GM18907 (cell line): Measurements from ENCODE around the gene PRRX1.

Source experiments
- ATAC-seq: cut with Tn5 transposase; IDR thresholded peaks from one replicate; pipeline ENCODE4 v1.9.1; 2021; ENCODE audit warnings: mild to moderate bottlenecking, moderate library complexity; ENCODE audit not compliant: unreplicated experiment

The PRRX1 gene

DNA sequence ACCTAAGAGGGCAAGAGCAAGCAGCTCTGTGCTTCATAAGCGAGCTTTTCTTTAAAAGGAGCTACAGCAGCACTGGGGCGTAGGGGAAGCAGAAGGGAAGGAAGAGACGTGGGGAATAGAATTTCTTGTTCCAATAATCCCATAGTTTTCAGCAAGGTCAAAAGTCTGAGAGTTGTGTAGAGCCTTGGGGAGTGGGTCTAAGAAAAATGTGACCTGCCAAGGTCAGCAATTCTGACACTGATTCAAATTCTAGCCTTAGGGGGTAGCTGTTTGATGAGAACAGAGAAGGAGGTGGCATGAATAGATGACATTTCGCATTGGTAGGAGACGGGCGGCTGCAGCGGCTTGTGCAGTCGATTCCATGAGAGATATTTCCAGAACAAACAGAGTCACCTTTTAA, 22.4 kb downstream of the PRRX1 start:
- no peak for ATAC-seq

- no peak for ATAC-seq
These were observed 23.7 kb downstream of the PRRX1 start for GRCh38 chr1:170687621-170688020.

GRCh38 chr1:170691258-170691657, 27.3 kb downstream of the PRRX1 start:
- no peak for ATAC-seq

- no peak for ATAC-seq
These were observed 29.1 kb downstream of the PRRX1 start for GRCh38 chr1:170692866-170693575.

DNA sequence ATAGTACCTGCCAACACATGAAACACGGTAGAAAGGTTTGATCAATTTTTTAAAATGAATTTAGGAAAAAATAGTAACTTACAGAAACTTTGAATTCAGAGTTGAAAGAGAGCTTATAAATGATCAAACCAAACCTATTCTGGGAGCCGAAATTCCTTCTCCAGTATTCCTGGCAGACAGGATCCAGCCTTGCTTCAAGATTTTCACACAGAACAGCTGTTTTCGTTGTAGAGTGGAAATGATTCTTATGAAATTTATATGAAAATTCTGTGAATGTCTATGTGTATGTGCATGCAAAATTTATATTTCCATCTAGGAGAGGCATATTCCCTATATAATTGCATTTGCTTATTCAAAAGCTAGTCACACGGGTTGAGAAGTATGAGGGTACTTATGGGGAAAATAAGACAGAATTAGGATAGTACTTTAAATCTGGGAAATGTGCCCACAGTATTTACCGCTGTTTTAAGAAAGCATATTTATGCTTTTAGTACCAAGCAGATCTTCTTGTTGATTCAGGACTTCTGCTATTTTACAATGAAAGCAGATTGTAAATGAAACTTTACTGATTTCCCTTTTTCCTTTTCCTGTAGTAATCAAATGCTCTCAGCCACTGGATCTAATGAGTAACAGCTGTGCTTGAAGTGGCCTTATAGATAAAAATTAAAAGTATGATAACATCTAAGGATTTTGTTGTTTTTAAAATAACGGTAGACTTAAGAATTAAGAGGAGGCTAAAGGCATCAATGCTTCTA, 30.4 kb downstream of the PRRX1 start:
- no peak for ATAC-seq

- ATAC-seq: no peak
These were observed 32.1 kb downstream of the PRRX1 start for GRCh38 chr1:170695955-170696590.

DNA sequence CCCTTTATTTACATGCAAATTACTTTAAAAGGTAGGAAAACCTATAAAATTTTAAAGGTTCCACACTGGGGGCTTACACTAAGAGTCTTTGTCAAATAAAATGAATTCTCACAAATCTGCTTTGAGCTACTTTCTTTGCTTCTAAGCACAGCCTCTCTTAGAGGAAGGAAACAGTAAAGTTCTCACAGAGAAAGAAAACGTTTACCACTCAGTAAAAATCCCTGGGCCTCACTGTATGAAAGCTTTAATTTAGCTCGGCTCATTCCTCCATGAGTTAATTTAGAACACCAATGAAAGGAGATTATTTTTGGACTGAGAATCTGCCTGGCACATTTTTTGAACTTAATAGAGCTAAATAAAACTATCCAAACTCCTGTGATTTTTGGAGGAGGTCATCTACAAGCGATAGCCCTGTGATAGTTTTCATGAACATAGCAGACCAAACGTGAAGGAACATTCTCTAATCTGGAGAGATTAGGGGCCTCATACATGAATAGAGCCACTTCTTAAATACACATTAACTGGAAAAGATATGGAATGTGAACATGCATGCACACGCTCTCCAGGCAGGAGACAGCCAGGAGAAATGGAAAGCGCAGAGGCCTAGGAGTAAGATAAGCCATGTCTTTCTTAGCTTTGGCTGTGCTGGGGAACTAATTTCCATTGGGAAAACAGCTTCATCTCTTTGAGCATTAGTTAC, 32.8 kb downstream of the PRRX1 start:
- ATAC-seq: no peak

DNA sequence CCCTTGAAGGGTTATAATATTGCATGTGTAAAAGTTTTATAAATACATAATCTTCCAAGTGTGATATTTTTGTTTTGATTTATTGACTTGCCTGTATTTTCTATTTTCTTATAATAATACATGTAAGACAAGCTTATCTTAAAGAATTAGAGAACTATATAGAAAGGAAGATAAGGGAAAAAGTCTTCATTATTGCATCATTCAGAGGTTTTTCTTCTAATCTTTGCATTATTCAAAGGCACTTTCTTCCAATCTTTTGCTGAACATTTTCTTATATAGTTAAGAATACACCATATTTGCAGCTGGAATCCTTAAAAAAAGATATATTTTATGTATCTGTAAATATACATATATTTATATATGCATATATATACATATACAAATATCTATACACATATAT, 33.4 kb downstream of the PRRX1 start:
- no peak for ATAC-seq

GRCh38 chr1:170698301-170699275, 34.7 kb downstream of the PRRX1 start:
- no peak for ATAC-seq

DNA sequence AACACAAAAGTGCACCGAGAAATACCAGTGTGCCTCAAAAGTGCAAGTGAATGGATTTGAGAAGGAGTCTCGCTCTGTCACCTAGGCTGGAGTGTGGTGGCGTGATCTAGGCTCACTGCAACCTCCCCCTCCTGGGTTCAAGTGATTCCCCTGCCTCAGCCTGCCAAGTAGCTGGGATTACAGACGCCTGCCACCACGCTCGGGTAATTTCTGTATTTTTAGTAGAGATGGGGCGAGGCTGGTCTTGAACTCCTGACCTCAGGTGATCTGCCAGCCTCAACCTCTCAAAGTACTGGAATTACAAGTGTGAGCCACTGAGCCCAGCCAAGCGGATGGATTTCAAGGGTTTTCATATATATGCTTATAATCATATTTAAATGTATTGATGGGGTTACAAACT, 35.8 kb downstream of the PRRX1 start:
- ATAC-seq: no peak

DNA sequence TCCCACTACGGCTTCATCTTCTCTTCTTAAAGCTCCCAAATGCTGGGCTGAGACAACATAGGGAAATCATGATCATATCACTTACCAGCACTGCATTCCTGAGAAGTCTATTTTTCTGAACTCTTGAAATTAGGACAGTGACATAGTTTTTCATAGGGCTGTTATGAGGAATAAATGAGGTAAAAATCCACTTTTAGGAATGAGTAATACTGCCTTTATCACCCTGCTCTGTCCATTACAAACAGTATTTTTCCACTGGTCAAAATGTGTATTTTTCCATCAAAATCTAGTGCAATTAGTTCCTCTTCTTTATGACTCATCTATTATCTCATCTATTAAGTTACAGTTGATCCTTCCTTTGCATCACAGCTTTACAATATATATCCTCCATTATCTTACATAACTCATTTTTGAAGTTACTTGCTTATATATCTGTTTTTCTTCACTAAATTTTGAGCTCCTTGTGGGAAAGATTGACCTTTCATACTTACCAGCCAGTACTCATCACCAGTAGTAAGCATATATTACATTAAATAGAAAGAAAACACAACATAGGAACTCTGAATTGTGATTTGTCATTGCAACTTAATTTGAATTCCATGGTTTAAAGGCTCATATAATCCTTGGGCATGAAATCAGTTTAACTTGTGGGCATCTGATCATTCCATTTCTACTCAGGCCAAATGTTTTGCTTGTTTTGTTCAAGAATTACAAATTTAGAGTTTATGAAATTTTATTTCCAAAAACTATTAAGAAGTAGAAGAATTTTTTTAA, 37.1 kb downstream of the PRRX1 start:
- ATAC-seq: no peak

GRCh38 chr1:170701962-170702361, 38.0 kb downstream of the PRRX1 start:
- no peak for ATAC-seq

- no peak for ATAC-seq
These were observed 39.7 kb downstream of the PRRX1 start for GRCh38 chr1:170703591-170703990.

- no peak for ATAC-seq
These were observed 40.3 kb downstream of the PRRX1 start for GRCh38 chr1:170704256-170704655.

DNA sequence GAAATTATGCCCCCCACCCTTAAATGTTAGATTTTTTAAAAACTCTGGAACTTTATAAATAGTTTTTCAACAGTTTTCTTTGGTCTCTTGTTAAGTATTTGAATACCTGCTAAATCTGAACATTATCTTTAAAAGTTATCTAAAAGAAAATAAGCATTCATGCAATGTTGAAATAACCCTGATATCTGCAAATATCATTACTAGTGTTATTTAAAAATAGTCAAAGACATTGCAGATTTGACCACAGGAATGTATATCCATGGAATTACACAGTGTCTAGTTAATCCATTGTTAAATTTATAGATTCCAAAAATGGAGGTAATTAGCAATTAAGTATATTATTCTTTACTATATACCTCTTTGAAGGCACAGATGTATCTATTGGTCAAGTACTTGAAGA, 42.0 kb downstream of the PRRX1 start:
- ATAC-seq: no peak

- ATAC-seq: no peak
These were observed 43.2 kb downstream of the PRRX1 start for GRCh38 chr1:170707117-170707516.

- ATAC-seq: no peak
These were observed 44.2 kb downstream of the PRRX1 start for GRCh38 chr1:170707959-170708655.

- ATAC-seq: no peak
These were observed 47.8 kb downstream of the PRRX1 start for GRCh38 chr1:170711682-170712081.

DNA sequence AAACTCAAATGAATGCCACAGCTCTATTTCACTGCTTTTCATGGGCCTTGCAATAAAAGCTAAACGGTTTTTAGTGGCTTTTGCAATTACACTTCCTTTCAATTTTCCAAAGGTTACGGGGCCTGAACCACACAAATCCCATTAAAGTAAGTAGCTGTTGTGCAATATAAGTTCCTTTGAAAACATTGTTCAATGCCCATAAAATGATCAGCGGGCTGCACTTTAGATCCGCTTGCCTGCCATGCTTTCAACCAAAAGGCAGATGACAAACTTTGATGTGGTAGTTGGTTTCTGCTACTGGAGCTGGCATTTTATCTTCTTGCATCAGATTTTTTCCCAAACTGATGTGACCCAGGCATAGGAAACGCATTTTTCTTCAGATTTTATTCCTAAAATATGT, 50.2 kb downstream of the PRRX1 start:
- ATAC-seq: no peak
